NT2/D1 (cell line): ENCODE data around the gene LRRC23.
A peak's percentile ranks its signal among the peaks of the same experiment; 100 is the strongest.

ENCODE experiments used
- DNase-seq: peaks from one replicate; pipeline ENCODE4 v3.0.0-alpha.2; 2011; ENCODE audit warnings: low read depth, low spot score
- H3K27me3 ChIP-seq: 2 replicates; pipeline ENCODE4 v1.6.0; 2011; ENCODE audit warnings: mild to moderate bottlenecking; ENCODE audit not compliant: insufficient read length, insufficient read depth
- H3K36me3 ChIP-seq: 2 replicates; pipeline ENCODE4 v1.6.1; 2011; ENCODE audit warnings: mild to moderate bottlenecking, low read length, mixed read lengths; ENCODE audit not compliant: insufficient read depth, insufficient read length
- H3K4me1 ChIP-seq: 2 replicates; pipeline ENCODE4 v1.5.1; 2011; ENCODE audit not compliant: insufficient read depth, insufficient read length
- H3K4me3 ChIP-seq: 2 replicates; pipeline ENCODE4 v1.5.1; 2011; ENCODE audit warnings: low read depth; ENCODE audit not compliant: insufficient read length
- H3K9ac ChIP-seq: 2 replicates; pipeline ENCODE4 v1.6.0; 2011; ENCODE audit warnings: low read depth; ENCODE audit not compliant: insufficient read length
- H3K9me3 ChIP-seq: 2 replicates; pipeline ENCODE4 v1.5.1; 2011; ENCODE audit warnings: mild to moderate bottlenecking, low read length; ENCODE audit not compliant: insufficient read depth
- SUZ12 ChIP-seq: IDR thresholded peaks from 2 replicates; pipeline ENCODE4 v1.6.1; 2011; ENCODE audit not compliant: insufficient read length, insufficient read depth; ENCODE audit errors: extremely low read depth
- YY1 ChIP-seq: IDR thresholded peaks from 2 replicates; pipeline ENCODE4 v1.6.1; 2011; ENCODE audit not compliant: insufficient read length, insufficient read depth
- ZNF274 ChIP-seq: IDR thresholded peaks from 2 replicates; pipeline ENCODE4 v1.6.1; 2011; ENCODE audit warnings: mild to moderate bottlenecking, low read depth, low read length

The LRRC23 gene

GRCh38 chr12:6914246-6914946, 9.8 kb downstream of the LRRC23 start, which contains the start of gene ENO2:
TSS of gene ENO2 (plus strand) at chr12:6914580. CDS start at chr12:6915833, 1,253 bp downstream.
- Histone ChIP-seq H3K4me3 (peak within 1 kb of the TSS; percentile 79), H3K27me3 (peaks cover 9% of the 10 kb centered on the region), H3K9ac (peak within 1 kb of the TSS; percentile 92), H3K36me3 (peaks cover 29% of the 10 kb centered on the region), H3K9me3 (no peaks in the 10 kb centered on the region), H3K4me1 (peaks cover 28% of the 10 kb centered on the region)
- no peak for TF ChIP-seq SUZ12
- peak; percentile 6 for TF ChIP-seq YY1
- DNase-seq: no peak

GRCh38 chr12:6914947-6915788, 10.5 kb downstream of the LRRC23 start:
- H3K36me3 ChIP-seq: peaks cover 36% of the 10 kb centered on the region
- H3K27me3 ChIP-seq: peaks cover 9% of the 10 kb centered on the region
- H3K9me3 ChIP-seq: no peaks in the 10 kb centered on the region
- peak overlapping the region; percentile 92 for H3K9ac ChIP-seq
- peak overlapping the region; percentile 79 for H3K4me3 ChIP-seq
- no peak for DNase-seq
- H3K4me1 ChIP-seq: peaks cover 28% of the 10 kb centered on the region
- TF ChIP-seq ZNF274 (no peak), SUZ12 (no peak), YY1 (no peak)

- Histone ChIP-seq H3K4me1 (peaks cover 28% of the 10 kb centered on the region), H3K27me3 (peaks cover 9% of the 10 kb centered on the region), H3K4me3 (peak overlapping the region; percentile 79), H3K36me3 (peaks cover 39% of the 10 kb centered on the region), H3K9me3 (no peaks in the 10 kb centered on the region), H3K9ac (peak overlapping the region; percentile 83)
- no peak for DNase-seq
- no peak for TF ChIP-seq SUZ12
- no peak for TF ChIP-seq ZNF274
- TF ChIP-seq YY1: no peak
These were observed 11.2 kb downstream of the LRRC23 start for GRCh38 chr12:6915789-6916285.

- Histone ChIP-seq H3K4me1 (peaks cover 28% of the 10 kb centered on the region), H3K36me3 (peaks cover 47% of the 10 kb centered on the region), H3K27me3 (peaks cover 9% of the 10 kb centered on the region), H3K9me3 (no peaks in the 10 kb centered on the region), H3K4me3 (peak overlapping the region; percentile 79), H3K9ac (peak overlapping the region; percentile 83)
- TF ChIP-seq SUZ12 (no peak), YY1 (no peak), ZNF274 (no peak)
- DNase-seq: no peak
These were observed 12.0 kb downstream of the LRRC23 start for GRCh38 chr12:6916426-6917200.

GRCh38 chr12:6917491-6918231, 13.0 kb downstream of the LRRC23 start:
- TF ChIP-seq SUZ12: no peak
- TF ChIP-seq YY1: no peak
- TF ChIP-seq ZNF274: no peak
- no peak overlapping the region for H3K4me3 ChIP-seq
- H3K36me3 ChIP-seq: peaks cover 58% of the 10 kb centered on the region
- no peaks in the 10 kb centered on the region for H3K9me3 ChIP-seq
- DNase-seq: no peak
- H3K9ac ChIP-seq: no peak overlapping the region
- H3K27me3 ChIP-seq: peaks cover 9% of the 10 kb centered on the region
- H3K4me1 ChIP-seq: peaks cover 29% of the 10 kb centered on the region

GRCh38 chr12:6919588-6919987, 15.0 kb downstream of the LRRC23 start:
- peaks cover 8% of the 10 kb centered on the region for H3K27me3 ChIP-seq
- H3K36me3 ChIP-seq: peaks cover 73% of the 10 kb centered on the region
- no peak overlapping the region for H3K9ac ChIP-seq
- no peak for DNase-seq
- no peak for TF ChIP-seq SUZ12
- TF ChIP-seq YY1: no peak
- TF ChIP-seq ZNF274: no peak
- peaks cover 23% of the 10 kb centered on the region for H3K4me1 ChIP-seq
- H3K4me3 ChIP-seq: no peak overlapping the region
- H3K9me3 ChIP-seq: no peaks in the 10 kb centered on the region
